CD4-positive, alpha-beta T cell treated with Interleukin-12 subunit alpha and Interleukin-12 subunit beta, for 1 hour (primary cell): ENCODE measurements around the gene SLC49A4.
A peak's percentile ranks its signal among the peaks of the same experiment; 100 is the strongest.

ENCODE experiments used
- DNase-seq: peaks from one replicate; pipeline ENCODE4 v3.0.0-alpha.2; 2020

The SLC49A4 gene

GRCh38 chr3:122786066-122786465, 8.8 kb upstream of the SLC49A4 start:
- no peak for DNase-seq

DNA sequence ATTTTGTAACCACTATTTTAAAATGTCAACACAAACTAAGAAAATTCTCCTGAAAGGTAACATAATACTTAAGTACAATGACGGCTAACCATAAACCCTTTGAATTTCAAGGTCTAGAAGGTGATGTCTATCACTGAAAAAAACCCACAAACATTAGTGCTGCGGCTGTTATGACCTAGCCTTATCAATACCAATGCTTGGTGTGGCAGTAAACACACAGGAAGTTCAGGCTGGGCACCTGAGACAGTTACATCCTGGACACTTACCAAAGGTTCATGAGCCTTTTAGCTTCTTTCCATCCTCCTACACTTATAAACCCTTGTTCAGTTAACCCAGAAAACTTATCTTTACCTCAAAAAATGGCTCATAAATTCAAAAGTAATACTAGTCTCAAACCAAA, 7.0 kb upstream of the SLC49A4 start:
- peak; percentile 13 for DNase-seq

DNA sequence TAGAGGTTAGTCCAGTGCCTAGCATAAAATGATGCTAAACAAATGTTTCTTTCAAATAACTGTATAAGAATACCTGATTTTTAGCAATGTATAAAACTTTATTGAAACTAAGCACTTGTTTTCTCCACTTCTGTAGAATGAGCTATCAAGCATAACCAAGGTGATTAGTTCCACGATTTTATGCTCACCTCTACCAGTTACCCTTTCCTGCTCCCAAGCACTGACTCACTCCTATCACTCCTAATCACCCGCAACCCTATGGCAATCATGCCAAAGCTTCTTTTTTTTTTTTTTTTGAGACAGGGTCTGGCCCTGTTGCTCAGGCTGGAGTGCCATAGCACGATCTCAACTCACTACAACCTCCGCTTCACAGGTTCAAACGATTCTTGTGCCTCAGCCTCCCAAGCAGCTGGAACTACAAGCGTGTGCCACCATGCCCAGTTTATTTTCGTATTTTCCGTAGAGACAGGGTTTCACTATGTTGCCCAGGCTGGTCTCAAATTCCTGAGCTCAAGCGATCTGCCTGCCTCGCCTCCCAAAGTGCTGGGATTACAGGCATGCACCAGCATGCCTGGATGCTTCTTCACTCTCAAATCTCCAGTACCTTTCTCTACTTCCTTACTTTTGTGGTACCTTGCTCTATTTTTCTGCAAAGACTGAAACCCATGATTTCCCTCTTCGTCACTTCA, 5.1 kb upstream of the SLC49A4 start:
- DNase-seq: no peak

DNA sequence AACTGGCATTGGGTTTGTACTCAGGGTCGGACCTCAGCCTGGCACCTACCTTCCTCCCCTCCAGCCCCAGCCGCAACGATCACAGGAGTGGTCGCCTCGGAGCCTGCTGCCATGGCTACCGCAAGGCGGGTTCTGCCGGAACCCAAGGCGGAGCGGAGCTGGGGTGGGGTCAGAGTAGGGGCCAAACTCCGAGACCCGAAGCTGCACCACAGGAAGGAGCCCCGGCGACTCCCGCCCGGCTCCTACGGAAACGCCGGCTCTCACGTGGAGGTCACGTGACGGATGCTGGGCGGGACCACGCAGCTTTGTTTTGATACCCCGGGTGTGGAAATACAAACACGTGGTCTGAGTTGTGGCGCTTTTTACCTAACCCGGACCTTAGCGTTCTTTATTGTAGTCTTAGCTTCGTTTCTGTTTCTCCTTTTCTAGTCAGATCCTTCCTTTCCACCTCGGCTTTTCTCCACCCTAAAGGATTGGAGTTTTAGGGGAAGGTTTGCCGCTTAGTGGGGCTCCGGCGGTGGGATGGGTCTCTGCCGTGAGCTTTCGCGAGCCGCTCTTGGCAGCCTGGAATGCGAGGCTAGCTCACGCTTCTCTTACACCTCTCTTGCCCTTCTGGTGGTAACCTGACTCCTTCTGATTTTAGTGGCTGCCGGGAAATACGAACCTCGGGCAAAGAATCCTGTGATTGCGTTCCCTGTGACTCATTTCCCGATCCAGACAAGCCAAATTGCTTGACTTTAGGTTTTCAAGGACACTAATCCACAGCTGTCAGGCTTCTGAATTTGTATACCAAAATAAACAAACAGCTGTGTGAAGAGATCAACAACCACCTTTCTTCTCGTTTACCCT, 1.1 kb upstream of the SLC49A4 start, which contains the start of gene HSPBAP1:
Gene HSPBAP1, minus strand, starts transcription at position 264 of the 849 bp plus-strand sequence. Its CDS starts 151 bp downstream, at position 113.
- peak; percentile 90 for DNase-seq

DNA sequence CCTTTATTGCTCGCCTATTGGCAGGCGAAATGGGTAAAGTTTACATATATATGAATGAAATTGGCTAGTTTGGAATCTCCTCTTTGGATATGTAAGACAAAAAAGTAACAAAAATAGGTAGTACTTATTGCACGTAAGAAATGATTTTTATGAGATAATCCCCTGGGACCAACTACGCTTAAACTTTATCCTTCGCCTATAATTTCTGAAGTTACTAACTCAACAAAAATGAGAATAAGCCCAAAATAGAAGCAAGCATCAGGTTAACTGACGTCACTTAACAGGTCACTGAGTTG, 438 bp upstream of the SLC49A4 start:
- DNase-seq: no peak

GRCh38 chr3:122795674-122796195, 866 bp downstream of the SLC49A4 start:
- DNase-seq: no peak

- no peak for DNase-seq
Measured at GRCh38 chr3:122797291-122797690, 2.4 kb downstream of the SLC49A4 start.

GRCh38 chr3:122799322-122799721, 4.5 kb downstream of the SLC49A4 start:
- no peak for DNase-seq

GRCh38 chr3:122800031-122800430, 5.2 kb downstream of the SLC49A4 start:
- DNase-seq: no peak

DNA sequence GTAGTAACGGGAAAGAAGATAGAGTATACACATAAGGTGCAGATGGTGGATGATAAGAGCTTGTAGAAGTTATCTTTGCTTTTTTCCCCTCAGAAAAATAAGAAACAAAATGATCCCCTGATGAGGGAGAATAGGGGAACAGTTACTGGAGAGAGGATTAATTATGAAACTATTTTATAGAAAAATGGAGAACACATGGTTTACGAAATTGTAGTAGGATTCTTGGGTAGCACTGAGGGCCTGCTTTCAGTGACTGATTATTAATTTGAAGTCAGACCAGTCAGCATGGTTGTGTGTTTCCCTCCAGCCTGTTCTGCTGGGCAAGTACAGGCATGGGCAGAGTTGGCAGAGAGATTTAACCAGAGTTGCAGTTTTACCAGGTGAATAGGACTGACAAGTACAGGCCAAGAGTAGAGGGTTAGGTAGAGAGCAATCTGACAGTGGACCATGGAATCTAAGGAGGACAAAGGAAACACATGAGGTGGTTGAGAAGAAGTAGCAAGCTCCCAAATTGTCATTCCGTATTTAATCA, 5.9 kb downstream of the SLC49A4 start:
- no peak for DNase-seq

DNA sequence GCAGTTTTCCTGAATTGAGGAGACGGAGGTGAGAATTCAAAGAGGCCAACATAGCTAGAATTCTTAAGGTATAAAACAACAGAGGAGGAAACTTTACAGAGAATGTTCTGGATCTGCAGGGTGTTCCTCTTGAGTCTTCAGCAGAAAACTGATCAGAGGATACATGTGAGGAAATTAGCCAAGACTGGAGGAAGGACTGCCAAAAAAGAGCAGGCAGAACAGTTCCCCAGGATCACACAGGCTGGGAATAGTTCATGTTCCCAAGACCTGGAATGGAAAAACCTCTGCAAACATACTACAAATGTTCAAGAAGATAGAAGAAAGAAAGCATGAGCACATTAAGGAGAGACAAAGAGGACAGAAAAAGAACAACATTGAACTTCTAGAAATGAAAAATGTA, 7.5 kb downstream of the SLC49A4 start:
- DNase-seq: no peak

DNA sequence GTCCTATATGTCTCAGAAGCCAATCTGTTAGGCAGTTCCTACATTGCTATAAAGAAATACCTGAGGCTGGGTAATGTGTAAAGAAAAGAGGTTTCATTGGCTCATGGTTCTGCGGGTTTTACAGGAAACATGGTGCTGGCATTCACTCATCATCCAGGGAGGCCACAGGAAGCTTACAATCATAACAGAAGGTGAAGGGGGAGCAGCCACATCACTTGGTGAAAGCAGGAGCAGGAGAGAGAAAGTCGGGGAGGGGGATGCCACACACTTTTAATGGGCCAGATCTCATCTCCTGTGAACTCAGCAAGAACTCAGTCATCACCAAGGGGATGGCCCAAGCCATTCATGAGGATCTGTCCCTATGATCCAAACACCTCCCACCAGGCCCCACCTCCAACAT, 9.1 kb downstream of the SLC49A4 start:
- no peak for DNase-seq

DNA sequence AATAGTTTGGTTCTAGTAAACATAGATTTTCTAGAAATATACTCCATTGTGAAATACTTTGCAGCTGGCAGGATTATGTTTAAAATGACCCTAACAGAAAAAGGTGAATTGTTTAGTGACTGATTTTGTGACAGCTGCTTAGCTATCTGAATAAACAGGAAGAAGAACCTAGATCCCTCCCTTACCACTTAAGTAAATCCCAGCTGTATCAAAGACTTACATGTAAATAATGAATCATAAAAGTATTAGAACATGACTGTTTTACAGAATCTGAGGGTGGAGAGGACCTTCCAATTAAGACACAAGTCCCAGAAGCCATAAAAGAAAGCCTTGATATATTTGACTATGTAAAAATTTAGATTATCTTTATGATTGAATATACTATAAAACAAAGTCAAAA, 15.9 kb downstream of the SLC49A4 start:
- DNase-seq: no peak

DNA sequence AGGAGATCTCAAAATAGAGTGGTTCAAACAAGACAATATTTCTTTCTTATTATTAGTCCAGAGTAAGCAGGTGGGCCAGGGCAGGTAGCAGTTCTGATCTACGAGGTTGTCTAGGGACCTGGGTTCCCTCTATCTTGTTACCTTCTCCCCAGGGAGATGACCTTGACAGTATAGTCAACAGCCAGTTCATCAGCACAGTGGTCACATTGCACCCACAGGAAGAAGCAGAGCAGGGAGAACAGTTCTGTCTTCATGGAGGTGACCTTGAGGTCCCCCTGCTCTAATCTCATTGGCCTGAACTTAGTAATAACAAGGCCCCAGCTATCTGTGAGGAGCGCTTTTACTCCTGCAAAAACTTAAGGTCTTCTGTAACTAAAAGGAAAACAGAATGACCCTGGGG, 21.7 kb downstream of the SLC49A4 start:
- DNase-seq: no peak

DNA sequence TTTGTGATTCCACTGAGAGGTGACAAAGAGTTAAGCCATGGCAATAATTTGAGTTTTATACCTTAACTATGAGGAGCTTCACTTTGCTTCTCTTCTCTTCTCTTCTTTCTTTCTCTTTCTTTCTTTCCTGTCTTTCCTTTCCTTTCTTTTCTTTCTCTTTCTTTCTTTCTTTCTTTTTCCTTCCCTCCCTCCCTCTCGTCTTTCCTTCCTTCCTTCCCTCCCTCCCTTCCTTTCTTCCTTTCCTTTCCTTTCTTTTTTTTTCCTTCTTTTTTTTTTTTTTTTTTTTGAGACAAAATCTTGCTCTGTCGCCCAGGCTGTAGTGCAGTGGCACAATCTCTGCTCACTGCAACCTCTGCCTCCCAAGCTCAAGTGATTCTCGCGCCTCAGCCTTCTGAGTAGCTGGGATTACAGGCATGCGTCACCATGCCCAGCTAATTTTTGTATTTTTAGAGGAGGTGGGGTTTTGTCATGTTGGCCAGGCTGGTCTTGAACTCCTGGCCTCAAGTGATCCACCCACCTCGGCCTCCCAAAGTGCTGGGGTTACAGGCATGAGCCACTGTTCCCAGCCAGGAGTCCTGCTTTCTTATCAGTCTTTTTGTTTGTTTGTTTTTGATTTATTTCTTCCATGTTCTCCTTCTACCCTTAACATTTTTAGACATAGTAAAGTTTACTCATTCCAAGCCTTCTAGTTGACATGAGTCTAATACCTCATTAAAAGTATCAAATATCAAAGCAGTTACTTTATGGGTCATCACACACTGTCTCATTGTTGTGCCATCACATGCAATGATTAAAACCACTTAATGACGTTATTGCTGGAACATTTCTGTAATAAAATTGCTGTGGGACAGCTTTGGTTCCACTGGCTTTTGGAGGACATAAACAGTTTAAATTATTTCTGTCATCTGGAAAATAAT, 29.9 kb downstream of the SLC49A4 start:
- DNase-seq: no peak

GRCh38 chr3:122825460-122825859, 30.6 kb downstream of the SLC49A4 start:
- DNase-seq: no peak

DNA sequence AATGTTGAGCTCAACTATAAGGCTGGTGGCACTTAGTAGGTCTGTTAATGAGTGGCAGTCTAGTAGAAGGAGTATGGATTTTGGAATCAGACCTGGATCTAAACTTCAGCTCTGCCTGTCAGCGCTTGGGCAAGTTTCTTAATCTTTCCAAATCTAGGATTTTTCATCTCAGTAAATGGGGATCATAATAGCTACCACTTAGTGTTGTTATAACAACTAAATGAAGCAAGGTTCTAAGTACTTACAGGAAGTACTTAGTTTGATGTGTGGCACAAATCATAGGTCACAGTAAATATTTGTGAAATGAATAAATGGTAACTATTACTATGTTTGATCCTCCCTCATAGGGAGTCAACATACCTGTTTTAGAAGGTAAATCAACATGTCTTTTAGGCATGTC, 31.4 kb downstream of the SLC49A4 start:
- DNase-seq: no peak

DNA sequence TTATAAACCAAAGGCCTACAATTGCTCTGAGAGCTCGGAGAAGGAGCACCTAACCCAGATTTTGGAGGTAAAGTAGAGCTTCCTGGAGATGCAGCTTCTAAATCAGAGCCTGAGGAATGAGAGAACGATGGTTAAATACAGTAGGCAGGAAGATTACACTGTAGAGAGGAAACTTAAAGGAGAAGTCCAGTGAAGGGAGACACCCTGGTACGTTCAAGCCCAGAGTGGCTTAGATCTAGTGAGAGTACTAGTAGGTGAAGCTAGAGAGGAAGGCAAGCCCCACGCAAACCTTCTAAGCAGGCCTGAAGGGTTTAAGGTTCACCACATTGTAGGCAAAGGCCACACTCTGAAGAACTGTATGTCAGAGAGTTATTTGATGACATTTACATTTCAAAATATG, 33.4 kb downstream of the SLC49A4 start:
- no peak for DNase-seq

DNA sequence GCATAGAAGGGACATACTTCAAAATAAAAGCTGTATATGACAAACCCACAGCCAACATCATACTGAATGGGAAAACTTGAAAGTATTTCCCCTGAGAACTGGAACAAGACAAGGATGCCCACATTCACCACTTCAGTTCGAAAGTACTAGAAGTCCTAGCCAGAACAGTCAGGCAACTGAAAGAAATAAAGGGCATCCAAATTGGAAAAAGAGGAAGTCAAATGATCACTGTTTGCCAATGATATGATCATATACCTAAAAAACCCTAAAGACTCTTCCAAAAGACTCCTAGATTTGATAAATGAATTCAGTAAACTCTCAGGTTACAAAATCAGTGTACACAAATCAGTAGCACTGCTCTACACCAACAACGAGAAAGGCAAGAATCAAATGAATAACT, 40.7 kb downstream of the SLC49A4 start:
- no peak for DNase-seq

DNA sequence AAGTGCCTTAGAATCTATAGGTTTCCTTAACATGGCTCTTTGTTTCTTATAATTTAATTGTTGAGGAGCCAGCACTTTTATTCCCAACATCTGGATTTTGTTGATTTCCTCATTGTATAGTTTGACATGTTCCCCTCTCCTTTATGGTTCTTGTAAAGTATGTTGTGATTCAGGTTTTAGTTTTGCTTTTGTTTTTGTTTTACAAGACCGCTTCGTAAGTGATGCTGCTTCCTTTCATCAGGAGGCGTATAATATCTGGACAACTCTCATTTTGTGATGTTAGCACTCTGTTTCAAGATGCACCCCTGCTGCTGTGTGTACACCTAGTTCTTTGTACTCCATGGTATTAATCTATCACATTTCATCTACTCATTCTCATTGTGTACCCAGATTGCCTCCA, 48.7 kb downstream of the SLC49A4 start:
- no peak for DNase-seq

- DNase-seq: no peak
Measured at GRCh38 chr3:122857019-122857418, 62.1 kb downstream of the SLC49A4 start.

- DNase-seq: peak; percentile 4
Measured at GRCh38 chr3:122858373-122858772, 63.5 kb downstream of the SLC49A4 start.
